Choroid plexus epithelial cell (primary cell): ENCODE measurements around the gene SLC4A1.

Experiments used
- DNase-seq: peaks from one replicate; pipeline ENCODE4 v3.0.0-alpha.2; 2010; ENCODE audit warnings: low read depth
- H3K4me3 ChIP-seq: 2 replicates; pipeline ENCODE4 v1.5.1; 2011; ENCODE audit warnings: low read depth, mild to moderate bottlenecking, control low read depth, low read length, moderate library complexity
- CTCF ChIP-seq: conservative IDR thresholded peaks from 2 replicates; pipeline ENCODE4 v1.5.1; 2011; ENCODE audit warnings: low read depth, mild to moderate bottlenecking, control low read depth, inconsistent platforms, low read length, moderate library complexity

Gene SLC4A1

GRCh38 chr17:44258811-44259351, 9.1 kb downstream of the SLC4A1 start:
- DNase-seq = no peak
- no peak for TF ChIP-seq CTCF
- no peak overlapping the region for H3K4me3 ChIP-seq

- no peak for TF ChIP-seq CTCF
- no peak overlapping the region for H3K4me3 ChIP-seq
- DNase-seq = no peak
Measured at GRCh38 chr17:44257815-44258760, 9.8 kb downstream of the SLC4A1 start.

GRCh38 chr17:44256671-44257070, 11.3 kb downstream of the SLC4A1 start:
- TF ChIP-seq CTCF = no peak
- DNase-seq = no peak

GRCh38 chr17:44255915-44256314, 12.0 kb downstream of the SLC4A1 start:
- no peak for TF ChIP-seq CTCF
- no peak for DNase-seq
- H3K4me3 ChIP-seq = no peak overlapping the region

More at GRCh38 chr17:44256671-44257070, 11.3 kb downstream of the SLC4A1 start:
- no peak overlapping the region for H3K4me3 ChIP-seq

- TF ChIP-seq CTCF = no peak
- no peak for DNase-seq
- no peak overlapping the region for H3K4me3 ChIP-seq
Measured at GRCh38 chr17:44254361-44255095, 13.4 kb downstream of the SLC4A1 start.

GRCh38 chr17:44253006-44253405, 14.9 kb downstream of the SLC4A1 start:
- no peak for DNase-seq
- no peak for TF ChIP-seq CTCF
- H3K4me3 ChIP-seq = no peak overlapping the region
